MM.1S (cell line): ENCODE results near the gene BRD9.

ENCODE experiments used
- DNase-seq: peaks from one replicate; pipeline ENCODE4 v3.0.0-alpha.2; 2015
- H2AFZ ChIP-seq: fragments of 300-600 bp; sonication (generic); 2 replicates; pipeline ENCODE4 v1.6.0; 2016; ENCODE audit warnings: antibody characterized with exemption, low read length
- H3F3A ChIP-seq: fragments of 300-600 bp; sonication (generic); 2 replicates; pipeline ENCODE4 v1.6.1; 2016; ENCODE audit warnings: mild to moderate bottlenecking, antibody characterized with exemption, low read length, moderate library complexity, mixed read lengths; ENCODE audit not compliant: insufficient read depth
- H3K27ac ChIP-seq: fragments of 300-600 bp; sonication (generic); 2 replicates; pipeline ENCODE4 v1.5.1; 2016; ENCODE audit warnings: mild to moderate bottlenecking, low read length
- H3K27me3 ChIP-seq: fragments of 300-600 bp; sonication (generic); replicated peaks from 2 replicates; pipeline ENCODE4 v1.6.0; 2016; ENCODE audit warnings: low read length; ENCODE audit not compliant: insufficient read depth
- H3K36me3 ChIP-seq: fragments of 300-600 bp; sonication (generic); replicated peaks from 2 replicates; pipeline ENCODE4 v1.6.1; 2016; ENCODE audit warnings: mild to moderate bottlenecking, low read length, mixed read lengths; ENCODE audit not compliant: insufficient read depth
- H3K4me1 ChIP-seq: fragments of 300-600 bp; sonication (generic); 2 replicates; pipeline ENCODE4 v1.6.1; 2016; ENCODE audit warnings: low read length, mixed read lengths
- H3K4me2 ChIP-seq: fragments of 300-600 bp; sonication (generic); 2 replicates; pipeline ENCODE4 v1.6.0; 2016; ENCODE audit warnings: low read depth, low read length
- H3K4me3 ChIP-seq: fragments of 300-600 bp; sonication (generic); 2 replicates; pipeline ENCODE4 v1.5.1; 2016; ENCODE audit warnings: low read length, mixed read lengths
- H3K79me2 ChIP-seq: fragments of 300-600 bp; sonication (generic); 2 replicates; pipeline ENCODE4 v1.6.1; 2016; ENCODE audit warnings: mixed run types, low read length, mixed read lengths
- H3K9ac ChIP-seq: fragments of 300-600 bp; sonication (generic); 2 replicates; pipeline ENCODE4 v1.6.1; 2016; ENCODE audit warnings: low read length, mixed read lengths
- H3K9me2 ChIP-seq: fragments of 300-600 bp; sonication (generic); replicated peaks from 2 replicates; pipeline ENCODE4 v1.6.1; 2016; ENCODE audit warnings: mild to moderate bottlenecking, low read length, mixed read lengths; ENCODE audit not compliant: insufficient read depth
- H3K9me3 ChIP-seq: fragments of 300-600 bp; sonication (generic); replicated peaks from 2 replicates; pipeline ENCODE4 v1.6.1; 2016; ENCODE audit warnings: mild to moderate bottlenecking, low read length, mixed read lengths; ENCODE audit not compliant: insufficient read depth
- H4K20me1 ChIP-seq: fragments of 300-600 bp; sonication (generic); 2 replicates; pipeline ENCODE4 v1.6.1; 2016; ENCODE audit warnings: mild to moderate bottlenecking, low read length, moderate library complexity, mixed read lengths; ENCODE audit not compliant: insufficient read depth
- EZH2 ChIP-seq: fragments of 300-600 bp; sonication (generic); optimal IDR thresholded peaks from 2 replicates; pipeline ENCODE3; 2017; ENCODE audit warnings: low read depth, mild to moderate bottlenecking, antibody characterized with exemption, low read length, mixed read lengths
- EZH2phosphoT487 ChIP-seq: fragments of 300-600 bp; sonication (generic); IDR thresholded peaks from 2 replicates; pipeline ENCODE4 v1.6.1; 2018; ENCODE audit warnings: antibody characterized with exemption, low read length
- TF ChIP-seq, protein P1 (sequence below): fragments of 300-600 bp; sonication (generic); IDR thresholded peaks from 2 replicates; pipeline ENCODE4 v1.5.1; 2016; ENCODE audit warnings: antibody characterized with exemption, low read length, mixed read lengths

BRD9 gene

DNA sequence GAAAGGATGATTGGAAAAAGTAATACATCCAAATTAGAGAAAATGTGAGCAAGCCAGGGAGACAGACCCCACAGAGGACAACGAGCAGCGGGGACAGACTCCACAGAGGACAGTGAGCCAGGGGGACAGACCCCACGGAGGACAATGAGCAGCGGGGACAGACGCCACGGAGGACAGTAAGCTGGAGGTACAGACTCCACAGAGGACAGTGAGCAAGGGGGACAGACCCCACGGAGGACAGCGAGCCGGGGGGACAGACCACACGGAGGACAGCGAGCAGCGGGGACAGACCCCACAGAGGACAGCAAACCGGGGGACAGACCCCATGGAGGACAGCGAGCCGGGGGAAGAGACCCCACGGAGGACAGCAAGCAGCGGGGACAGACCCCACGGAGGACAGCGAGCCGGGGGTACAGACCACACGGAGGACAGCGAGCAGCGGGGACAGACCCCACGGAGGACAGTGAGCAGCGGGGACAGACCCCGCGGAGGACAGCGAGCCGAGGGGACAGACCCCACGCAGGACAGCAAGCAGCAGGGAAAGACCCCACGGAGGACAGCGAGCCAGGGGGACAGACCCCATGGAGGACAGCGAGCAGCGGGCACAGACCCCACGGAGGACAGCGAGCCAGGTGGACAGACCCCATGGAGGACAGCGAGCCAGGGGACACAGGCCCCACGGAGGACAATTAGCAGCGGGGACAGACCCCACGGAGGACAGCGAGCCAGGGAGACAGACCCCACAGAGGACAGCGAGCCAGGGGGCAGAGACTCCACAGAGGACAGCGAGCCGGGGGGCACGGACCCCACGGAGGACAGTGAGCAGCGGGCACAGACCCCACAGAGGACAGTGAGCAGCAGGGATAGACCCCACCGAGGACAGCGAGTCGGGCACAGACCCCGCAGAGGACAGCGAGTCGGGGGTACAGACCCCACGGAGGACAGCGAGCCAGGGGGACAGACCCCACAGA is 39.9 kb downstream of the BRD9 start:
- no peak overlapping the region for H3K27ac ChIP-seq
- H3K27me3 ChIP-seq: no peaks in the 10 kb centered on the region
- H3K9me2 ChIP-seq: no peaks in the 10 kb centered on the region

DNA sequence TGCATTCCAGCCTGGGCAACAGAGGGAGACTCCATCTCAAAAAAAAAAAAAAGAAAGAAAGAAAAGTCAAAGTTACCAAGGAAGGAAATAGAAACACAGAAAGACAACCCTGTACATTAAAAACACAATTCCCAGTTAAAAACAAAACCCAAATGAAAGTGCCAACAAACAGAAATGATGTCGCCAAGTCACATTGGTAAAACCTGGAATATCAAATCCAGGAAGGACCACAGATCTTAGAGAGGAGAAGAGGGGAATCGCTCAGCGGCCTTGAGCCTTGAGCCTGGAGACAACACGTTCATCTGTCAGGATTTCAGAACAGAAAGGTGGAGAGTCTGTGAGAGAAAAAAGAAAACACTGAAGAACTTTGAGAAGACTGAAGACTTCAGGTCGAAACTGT is 40.6 kb downstream of the BRD9 start:
- Histone ChIP-seq H4K20me1 (no peaks in the 10 kb centered on the region), H3K27me3 (no peaks in the 10 kb centered on the region), H3K4me3 (no peak overlapping the region), H3K9me2 (no peaks in the 10 kb centered on the region), H3K4me1 (no peaks in the 10 kb centered on the region), H3K79me2 (no peaks in the 10 kb centered on the region), H3K9ac (no peak overlapping the region), H3K27ac (no peak overlapping the region), H3F3A (no peaks in the 10 kb centered on the region), H3K36me3 (no peaks in the 10 kb centered on the region), H3K9me3 (no peaks in the 10 kb centered on the region), H3K4me2 (no peak overlapping the region), H2AFZ (no peak overlapping the region)
- no peak for DNase-seq
- no peak for TF ChIP-seq EZH2phosphoT487

More for the DNA sequence above, 39.9 kb downstream of the BRD9 start:
- Histone ChIP-seq H3K4me3 (no peak overlapping the region), H3K9me3 (no peaks in the 10 kb centered on the region), H3K36me3 (no peaks in the 10 kb centered on the region), H3F3A (no peaks in the 10 kb centered on the region), H2AFZ (no peak overlapping the region), H3K79me2 (no peaks in the 10 kb centered on the region), H4K20me1 (no peaks in the 10 kb centered on the region), H3K4me1 (no peaks in the 10 kb centered on the region), H3K9ac (no peak overlapping the region), H3K4me2 (no peak overlapping the region)
- DNase-seq: no peak
- no peak for TF ChIP-seq EZH2phosphoT487
- TF ChIP-seq, protein P1, sequence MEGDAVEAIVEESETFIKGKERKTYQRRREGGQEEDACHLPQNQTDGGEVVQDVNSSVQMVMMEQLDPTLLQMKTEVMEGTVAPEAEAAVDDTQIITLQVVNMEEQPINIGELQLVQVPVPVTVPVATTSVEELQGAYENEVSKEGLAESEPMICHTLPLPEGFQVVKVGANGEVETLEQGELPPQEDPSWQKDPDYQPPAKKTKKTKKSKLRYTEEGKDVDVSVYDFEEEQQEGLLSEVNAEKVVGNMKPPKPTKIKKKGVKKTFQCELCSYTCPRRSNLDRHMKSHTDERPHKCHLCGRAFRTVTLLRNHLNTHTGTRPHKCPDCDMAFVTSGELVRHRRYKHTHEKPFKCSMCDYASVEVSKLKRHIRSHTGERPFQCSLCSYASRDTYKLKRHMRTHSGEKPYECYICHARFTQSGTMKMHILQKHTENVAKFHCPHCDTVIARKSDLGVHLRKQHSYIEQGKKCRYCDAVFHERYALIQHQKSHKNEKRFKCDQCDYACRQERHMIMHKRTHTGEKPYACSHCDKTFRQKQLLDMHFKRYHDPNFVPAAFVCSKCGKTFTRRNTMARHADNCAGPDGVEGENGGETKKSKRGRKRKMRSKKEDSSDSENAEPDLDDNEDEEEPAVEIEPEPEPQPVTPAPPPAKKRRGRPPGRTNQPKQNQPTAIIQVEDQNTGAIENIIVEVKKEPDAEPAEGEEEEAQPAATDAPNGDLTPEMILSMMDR: no peak
- TF ChIP-seq EZH2: no peak

DNA sequence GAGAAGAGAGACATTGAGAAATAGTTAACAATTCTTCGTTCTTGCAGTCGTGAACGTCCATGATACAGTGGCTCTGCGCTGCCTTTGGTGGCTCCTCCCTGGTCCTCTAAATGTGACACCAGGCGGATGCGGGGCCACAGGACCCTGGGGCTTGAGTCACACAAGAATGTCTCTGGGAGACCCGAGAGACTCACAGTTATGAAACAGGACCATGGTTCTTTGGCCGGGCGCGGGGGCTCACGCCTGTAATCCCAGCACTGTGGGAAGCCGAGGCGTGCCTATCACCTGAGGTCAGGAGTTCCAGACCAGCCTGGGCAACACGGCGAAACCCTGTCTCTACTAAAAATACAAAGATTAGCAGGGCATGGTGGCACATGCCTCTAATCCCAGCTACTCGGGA is 41.0 kb downstream of the BRD9 start:
- no peaks in the 10 kb centered on the region for H3K4me1 ChIP-seq
- no peaks in the 10 kb centered on the region for H3K9me2 ChIP-seq
- H3K36me3 ChIP-seq: no peaks in the 10 kb centered on the region
- no peaks in the 10 kb centered on the region for H4K20me1 ChIP-seq
- no peaks in the 10 kb centered on the region for H3K9me3 ChIP-seq
- TF ChIP-seq EZH2: no peak
- TF ChIP-seq EZH2phosphoT487: no peak
- TF ChIP-seq, protein P1: no peak
- H3K4me2 ChIP-seq: no peak overlapping the region
- H3K9ac ChIP-seq: no peak overlapping the region
- no peak overlapping the region for H2AFZ ChIP-seq
- H3K27ac ChIP-seq: no peak overlapping the region
- no peak for DNase-seq
- H3K79me2 ChIP-seq: no peaks in the 10 kb centered on the region
- no peaks in the 10 kb centered on the region for H3K27me3 ChIP-seq
- H3F3A ChIP-seq: no peaks in the 10 kb centered on the region
- no peak overlapping the region for H3K4me3 ChIP-seq

DNA sequence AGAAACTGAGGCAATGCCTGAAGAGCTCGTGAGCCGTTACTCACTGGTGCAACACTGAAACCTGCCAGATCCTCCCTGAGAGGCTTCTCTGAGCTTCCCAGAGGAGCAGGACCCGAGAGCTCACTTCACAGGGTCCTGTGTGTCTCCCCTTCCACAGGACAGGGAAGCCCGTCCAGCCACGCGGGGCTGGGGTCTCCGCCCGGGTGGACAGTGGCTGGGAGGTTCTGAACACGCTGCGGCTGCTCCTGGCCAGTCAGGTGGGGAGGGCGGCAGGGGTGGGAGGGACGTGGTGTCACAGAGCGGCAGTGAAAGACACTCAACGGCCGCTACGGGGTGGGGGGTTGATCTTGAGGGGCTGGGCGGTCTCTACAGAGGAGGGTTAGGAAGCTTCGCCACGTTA is 41.5 kb downstream of the BRD9 start:
- no peak for DNase-seq
- H3K36me3 ChIP-seq: no peaks in the 10 kb centered on the region
- H4K20me1 ChIP-seq: no peaks in the 10 kb centered on the region

More for the DNA sequence above, 41.5 kb downstream of the BRD9 start:
- H3K4me1 ChIP-seq: no peaks in the 10 kb centered on the region
- H3K9ac ChIP-seq: no peak overlapping the region
- no peaks in the 10 kb centered on the region for H3K27me3 ChIP-seq
- H3K9me3 ChIP-seq: no peaks in the 10 kb centered on the region
- no peaks in the 10 kb centered on the region for H3K79me2 ChIP-seq
- H3K4me2 ChIP-seq: no peak overlapping the region
- no peak for TF ChIP-seq EZH2
- TF ChIP-seq EZH2phosphoT487: no peak
- TF ChIP-seq, protein P1: no peak
- H2AFZ ChIP-seq: no peak overlapping the region
- H3K27ac ChIP-seq: no peak overlapping the region
- no peaks in the 10 kb centered on the region for H3F3A ChIP-seq
- no peaks in the 10 kb centered on the region for H3K9me2 ChIP-seq
- H3K4me3 ChIP-seq: no peak overlapping the region
